NOMO-1 treated with DMSO at 0.1 percent for 48 hours (cell line): ENCODE data around the gene PPA1.
A peak's percentile ranks its signal among the peaks of the same experiment; 100 is the strongest.
"Not testable (repeated sequence)": the region's sequence is repeated elsewhere in the genome, so short reads cannot be mapped to it uniquely, and the experiment has no call there.

Source experiments
- DNase-seq: peaks from one replicate; lab custom pipeline; 2025; ENCODE audit not compliant: unreplicated experiment; lab: John Stamatoyannopoulos, UW

PPA1 gene

DNA sequence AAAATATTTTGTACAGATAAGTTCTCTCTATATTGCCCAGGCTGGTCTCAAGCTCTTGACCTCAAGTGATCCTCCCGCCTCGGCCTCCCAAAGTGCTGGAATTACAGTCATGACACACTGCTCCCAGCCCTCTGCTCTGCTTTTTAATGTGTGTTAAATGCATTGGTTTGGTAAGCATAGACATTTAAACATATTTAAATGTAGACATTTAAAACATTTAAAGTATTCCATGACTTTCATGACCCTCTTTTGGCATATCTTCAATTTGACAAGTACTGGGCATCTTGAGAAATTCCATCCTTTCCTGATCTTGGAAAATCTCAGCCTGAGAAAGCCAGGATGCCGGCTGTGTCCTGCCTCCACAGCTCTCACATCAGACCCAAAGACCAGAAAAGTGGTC, 57.7 kb downstream of the PPA1 start:
- DNase-seq, result no peak

DNA sequence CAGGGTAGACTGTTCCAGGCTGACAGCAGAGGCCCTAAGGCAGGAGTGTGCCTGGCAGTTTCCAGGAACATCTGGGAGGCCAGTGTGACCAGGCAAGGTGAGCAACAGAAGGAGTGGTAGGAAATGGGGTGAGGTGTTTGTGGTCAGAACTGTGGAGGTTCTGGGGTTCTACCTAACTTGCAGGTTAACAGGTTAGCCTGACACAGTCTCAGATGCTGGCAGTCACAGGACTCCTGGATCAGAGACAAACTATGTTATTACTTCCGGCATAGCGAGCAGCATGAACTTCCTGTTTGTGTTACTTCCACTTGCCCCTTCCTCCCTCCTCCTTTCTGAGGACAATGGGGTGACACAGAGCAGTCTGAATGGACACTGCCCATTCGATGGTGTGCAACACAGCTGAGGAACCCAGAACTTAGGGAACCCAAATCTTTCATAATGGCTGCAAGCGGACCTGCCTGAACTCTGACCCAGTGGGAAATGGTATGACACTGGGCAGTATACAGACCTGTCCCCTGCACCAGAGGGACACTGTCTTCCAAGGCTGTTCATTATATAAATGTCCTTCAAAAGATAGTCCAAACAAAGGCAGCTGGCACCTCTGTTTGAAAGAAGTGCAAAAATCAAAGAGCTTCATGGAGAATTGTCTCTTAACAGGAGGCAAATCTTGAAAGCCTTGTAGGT, 59.0 kb downstream of the PPA1 start:
- DNase-seq, result peak; percentile 47

DNA sequence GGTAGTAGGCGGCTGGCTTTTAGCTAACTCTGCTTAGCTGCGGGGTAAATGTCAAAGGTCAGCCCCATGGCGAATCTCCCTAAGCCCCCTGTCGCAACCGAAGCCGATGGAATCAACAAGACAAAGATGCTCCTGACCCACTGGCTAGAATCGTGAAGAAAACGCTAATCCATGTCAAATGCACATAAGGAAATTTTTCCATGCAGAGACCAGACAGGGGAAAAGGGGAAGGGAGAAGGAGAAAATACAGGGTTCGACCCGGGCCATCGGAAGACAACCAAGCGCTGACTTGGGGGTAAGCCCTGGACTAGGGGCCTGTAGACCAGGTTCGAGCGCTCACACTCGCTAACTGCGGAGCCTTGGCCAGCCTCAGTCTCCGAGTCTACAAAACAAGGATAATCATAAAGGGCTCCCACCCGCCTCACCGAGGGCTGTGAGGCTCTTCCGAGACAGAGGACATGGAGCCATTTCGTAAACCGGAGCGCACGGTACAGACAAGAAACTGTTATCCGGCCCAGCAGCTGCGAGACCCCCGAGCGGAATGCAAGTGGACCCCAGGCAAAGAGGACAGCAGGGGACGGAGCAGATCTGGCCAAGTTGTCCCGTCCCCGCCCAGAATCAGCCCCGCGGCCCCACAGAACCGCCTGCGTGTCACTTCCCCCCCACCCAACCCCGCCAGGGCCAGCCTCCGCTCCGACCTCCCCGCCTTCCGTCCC, 63.4 kb downstream of the PPA1 start:
- DNase-seq, result no peak

DNA sequence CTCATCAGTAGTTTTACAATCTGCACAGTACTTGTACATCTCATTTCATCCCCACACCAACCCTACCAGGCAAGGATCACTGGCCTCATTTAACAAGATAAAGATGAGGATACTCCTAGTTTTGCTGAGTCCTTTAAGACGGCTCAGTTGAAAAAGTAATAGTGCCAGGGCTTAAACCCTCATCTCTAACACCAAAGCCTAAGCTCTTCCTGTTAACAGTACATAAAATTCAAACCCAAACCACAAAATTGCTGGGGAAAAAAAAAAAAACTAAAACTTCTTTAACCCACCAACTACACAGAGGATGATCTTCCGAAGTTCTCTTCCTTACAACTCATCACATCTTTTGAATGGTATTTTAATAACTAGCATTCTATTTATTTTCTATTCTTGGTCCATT, 64.2 kb downstream of the PPA1 start:
- DNase-seq, result no peak

DNA sequence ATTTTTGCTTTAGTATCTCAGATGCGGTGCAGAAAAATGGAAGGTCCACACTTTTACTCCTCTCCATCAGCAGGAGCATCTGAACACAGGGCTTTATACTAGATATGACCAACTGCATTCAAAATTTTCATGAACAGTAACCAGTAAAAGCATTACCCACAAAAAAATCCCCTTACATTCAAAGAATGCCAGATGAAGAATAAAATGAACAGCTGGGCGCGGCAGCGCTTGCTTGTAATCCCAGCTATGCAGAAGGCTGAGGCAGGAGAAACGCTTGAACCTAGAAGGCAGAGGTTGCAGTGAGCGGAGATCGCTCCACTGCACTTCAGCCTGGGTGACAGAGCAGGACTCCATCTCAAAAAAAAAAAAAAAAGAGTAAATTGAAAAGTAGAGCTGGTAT, 66.0 kb downstream of the PPA1 start:
- no peak for DNase-seq

DNA sequence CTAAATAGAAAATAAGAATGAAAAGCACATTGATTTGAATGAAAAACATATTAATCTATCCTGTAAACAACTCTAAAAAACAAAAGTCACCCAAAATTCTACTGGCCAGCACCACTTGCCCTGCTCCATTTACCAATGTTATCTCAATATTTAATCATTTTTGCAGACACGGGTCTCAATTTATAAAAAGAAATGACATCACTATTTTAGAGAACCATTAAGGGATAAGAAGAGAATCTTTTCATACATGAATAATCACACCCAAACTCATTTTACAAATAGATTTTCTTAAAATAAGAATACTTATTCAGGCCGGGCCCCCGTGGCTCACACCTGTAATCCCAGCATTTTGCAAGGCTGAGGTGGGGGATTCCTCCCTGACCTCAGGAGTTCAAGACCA, 66.8 kb downstream of the PPA1 start:
- DNase-seq, result no peak

DNA sequence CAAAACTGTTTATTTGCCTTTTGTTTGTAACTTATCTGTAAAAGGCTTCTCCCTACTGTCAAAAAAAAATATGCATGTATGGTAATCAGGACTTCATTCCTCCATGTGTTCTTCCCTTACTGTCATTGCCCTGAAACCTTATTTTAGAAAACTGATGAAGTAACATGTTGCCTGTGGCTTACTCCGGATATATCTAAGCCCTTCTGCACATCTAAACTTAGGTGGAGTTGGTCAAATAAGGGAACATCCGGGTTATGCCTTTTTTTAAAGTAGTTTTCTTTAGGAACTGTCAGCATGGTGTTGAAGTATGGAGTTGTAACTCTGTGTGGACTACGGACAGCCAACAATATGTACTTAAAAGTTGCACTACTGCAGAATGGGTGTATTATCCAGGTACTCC, 69.1 kb downstream of the PPA1 start:
- peak; percentile 89 for DNase-seq

DNA sequence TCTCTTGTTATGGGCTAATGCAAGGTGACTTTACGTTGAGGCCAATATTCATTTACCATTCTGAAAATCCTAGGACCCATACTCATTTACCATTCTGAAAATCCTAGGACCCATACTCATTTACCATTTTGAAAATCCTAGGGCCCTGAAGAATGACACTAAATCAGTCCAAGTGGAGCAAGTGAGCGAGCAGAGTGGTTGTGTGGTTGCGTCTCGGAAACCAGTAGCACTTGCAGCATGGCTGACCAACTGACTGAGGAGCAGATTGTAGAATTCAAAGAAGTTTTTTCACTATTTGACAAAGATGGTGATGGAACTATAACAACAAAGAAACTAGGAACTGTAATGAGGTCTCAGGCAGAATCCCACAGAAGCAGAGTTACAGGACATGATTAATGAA, 69.8 kb downstream of the PPA1 start:
- no peak for DNase-seq

DNA sequence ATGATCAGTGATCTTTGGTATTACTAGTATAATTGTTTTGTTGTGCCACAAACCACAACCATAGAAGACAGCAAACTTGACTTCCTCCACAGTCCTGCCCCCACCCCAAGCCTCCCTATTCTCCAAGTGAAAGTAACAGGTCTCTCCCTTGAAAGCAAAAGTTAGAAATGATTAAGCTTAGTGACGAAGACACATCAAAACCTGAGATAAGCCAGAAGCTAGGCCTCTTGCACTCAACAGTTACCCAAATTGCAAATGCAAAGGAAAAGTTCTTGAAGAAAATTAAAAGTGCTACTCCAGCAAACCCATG, 70.4 kb downstream of the PPA1 start:
- DNase-seq, result peak; percentile 60

DNA sequence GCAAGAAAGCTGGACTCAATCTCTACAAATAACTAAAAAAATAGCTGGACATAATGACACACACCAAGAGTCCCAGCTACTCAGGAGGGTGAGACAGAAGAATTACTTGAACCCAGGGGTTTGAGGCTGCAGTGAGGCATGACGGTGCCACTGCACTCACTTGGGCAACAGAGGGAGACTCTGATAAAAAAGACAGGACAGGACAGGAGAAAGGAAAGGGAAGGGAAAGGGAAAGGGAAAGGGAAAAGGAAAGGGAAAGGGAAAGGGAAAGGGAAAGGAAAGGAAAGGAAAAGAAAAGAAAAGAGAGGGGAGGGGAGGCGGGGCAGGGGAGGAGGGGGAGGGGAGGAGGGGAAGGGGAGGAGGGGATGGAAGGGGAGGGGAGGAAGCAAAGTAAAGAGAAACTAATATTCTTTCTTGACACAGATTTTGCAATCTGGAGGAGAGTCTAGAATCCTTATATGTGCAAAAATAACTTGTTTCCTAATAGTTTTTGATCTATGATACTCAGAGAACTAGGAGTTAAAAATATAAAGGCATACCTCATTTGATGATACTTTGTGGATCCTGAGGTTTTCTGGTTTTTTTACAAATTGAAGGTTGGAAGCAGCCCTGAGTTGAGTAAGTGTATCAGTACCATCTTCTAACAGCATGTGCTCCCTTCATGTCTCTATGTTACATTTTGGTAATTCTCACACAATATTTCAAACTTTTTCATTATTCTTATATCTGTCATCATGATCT, 70.9 kb downstream of the PPA1 start:
- peak; percentile 34 for DNase-seq

DNA sequence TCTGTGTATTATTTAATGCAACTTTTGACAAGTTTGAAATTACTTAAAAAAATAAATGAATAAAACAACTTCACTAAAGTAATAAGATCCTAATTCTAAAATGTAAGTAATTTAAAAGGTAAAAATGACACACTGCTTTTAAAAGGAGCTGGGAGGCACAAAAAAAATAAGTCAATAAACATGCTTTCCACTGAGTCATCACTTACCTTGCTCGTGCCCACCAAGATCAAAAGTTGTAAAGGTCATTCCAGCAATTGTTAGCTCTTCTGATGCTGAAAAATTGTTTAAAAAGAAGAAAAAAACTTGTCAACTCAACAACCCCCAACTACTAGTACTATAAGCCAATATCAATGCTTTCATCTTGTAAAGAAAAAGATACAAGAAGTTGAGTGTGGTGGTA, 72.4 kb downstream of the PPA1 start:
- DNase-seq, result no peak

DNA sequence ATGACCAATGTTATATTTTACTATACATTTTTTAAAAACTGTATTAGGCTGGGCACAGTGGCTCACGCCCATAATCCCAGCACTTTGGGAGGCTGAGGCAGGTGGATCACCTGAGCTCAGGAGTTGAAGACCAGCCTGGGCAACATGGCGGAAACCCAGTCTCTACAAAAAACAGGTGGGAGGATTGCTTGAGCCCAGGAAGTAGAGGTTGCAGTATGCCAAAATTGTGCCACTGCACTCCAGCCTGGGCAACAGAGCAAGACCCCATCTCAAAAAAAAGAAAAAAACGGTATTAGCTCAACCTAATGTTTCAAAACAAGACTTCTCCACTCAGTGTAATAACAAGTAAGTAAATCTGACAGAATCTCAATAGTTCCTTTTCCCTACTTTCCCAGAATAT, 73.9 kb downstream of the PPA1 start:
- not testable (repeated sequence) for DNase-seq

DNA sequence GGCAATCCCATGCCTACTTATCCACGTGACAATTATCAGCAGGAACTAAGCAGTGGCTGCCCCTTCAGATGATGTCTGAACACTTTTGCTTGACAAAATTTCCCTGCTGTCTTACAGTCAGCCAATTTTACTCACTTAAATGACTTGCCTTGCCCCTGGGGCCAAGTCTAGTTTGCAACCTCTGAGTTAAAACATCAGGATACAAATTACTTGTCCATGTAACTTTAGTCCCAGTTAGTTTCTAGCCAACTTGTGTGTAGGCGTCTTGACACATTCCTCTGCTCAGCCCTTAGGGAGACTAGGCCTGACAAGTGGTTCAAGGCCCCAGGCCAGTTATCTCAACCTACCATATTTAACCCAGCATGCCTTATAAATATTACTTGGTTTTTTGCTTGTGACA, 75.1 kb downstream of the PPA1 start:
- DNase-seq, result no peak

DNA sequence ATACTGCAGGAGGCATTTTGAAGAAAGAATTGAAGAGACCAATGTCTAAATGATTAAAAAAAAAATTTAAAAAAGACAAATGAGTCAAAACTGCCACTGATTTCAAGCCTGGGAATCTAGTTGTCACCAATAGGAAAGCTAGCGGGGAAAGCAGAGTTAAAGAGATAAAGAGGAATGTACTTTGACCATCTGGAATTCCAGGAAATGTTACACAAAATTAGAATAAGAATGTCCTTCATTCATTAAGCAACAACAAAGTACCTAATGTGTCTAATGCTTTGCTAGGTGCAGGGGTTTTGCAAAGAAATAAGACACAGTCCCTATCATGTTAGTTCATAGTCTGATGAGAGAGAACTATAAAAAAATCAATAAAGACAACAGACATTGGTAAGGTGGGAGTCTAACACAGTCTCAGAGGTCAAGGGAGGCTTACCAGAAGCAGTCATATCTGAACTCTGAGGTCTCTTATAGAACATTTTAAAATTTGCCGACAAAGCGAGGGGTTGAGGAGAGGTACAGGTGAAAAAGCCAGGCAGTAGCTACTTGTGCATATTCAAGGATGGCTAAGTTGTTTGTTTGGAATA, 77.9 kb downstream of the PPA1 start:
- DNase-seq, result no peak
